Liver (tissue), 9 donors: Measurements from ENCODE around the gene SCN4A. TPM values are rescaled to one million over a fixed set of nuclear protein-coding genes. Genes with fewer than 3 reads are reported as not detected.

Experiments used
- DNase-seq: peaks from one replicate; pipeline ENCODE4 v3.0.0-alpha.2; 2017; ENCODE audit warnings: low spot score
- H3K27ac ChIP-seq, 2 donors: one replicate each; pipeline ENCODE4 v1.7.0; 2013; ENCODE audit warnings: inconsistent platforms in 2 of 2, low read length in 2 of 2, control low read depth in 1 of 2, low read depth in 1 of 2, mild to moderate bottlenecking in 1 of 2
- H3K27me3 ChIP-seq, 4 donors: one replicate each; pipeline versions ENCODE4 v1.6.1 to v1.7.0; 2013; ENCODE audit warnings: low read length in 3 of 4, inconsistent platforms in 1 of 4, mild to moderate bottlenecking in 1 of 4, moderate library complexity in 1 of 4; ENCODE audit not compliant: control insufficient read depth in 4 of 4, insufficient read depth in 4 of 4
- H3K36me3 ChIP-seq, 4 donors: one replicate each; pipeline versions ENCODE4 v1.6.1 to v1.7.0; 2013; ENCODE audit warnings: low read length in 3 of 4, mild to moderate bottlenecking in 3 of 4, low read depth in 1 of 4, moderate library complexity in 1 of 4; ENCODE audit not compliant: control insufficient read depth in 4 of 4, insufficient read depth in 3 of 4
- H3K4me1 ChIP-seq, 4 donors: one replicate each; pipeline versions ENCODE4 v1.6.1 to v1.7.0; 2013; ENCODE audit warnings: low read length in 3 of 4, mild to moderate bottlenecking in 3 of 4, moderate library complexity in 1 of 4; ENCODE audit not compliant: control insufficient read depth in 4 of 4, insufficient read depth in 4 of 4
- H3K4me3 ChIP-seq, 3 donors: one replicate each; pipeline versions ENCODE4 v1.6.1 to v1.7.0; 2013; ENCODE audit warnings: low read length in 3 of 3, control low read depth in 1 of 3, low read depth in 1 of 3, mild to moderate bottlenecking in 1 of 3
- H3K9ac ChIP-seq, 2 donors: one replicate each; pipeline ENCODE4 v1.7.0; 2013; ENCODE audit warnings: low read length in 2 of 2, mild to moderate bottlenecking in 2 of 2, moderate library complexity in 2 of 2, control low read depth in 1 of 2, low read depth in 1 of 2
- H3K9me3 ChIP-seq, 4 donors: one replicate each; pipeline versions ENCODE4 v1.6.1 to v1.7.0; 2013; ENCODE audit warnings: low read length in 3 of 4; ENCODE audit not compliant: control insufficient read depth in 4 of 4
- EGR1 ChIP-seq, 2 donors: IDR thresholded peaks; 2 replicates each; pipeline ENCODE4 v1.6.1; 2016 to 2018; ENCODE audit warnings: antibody characterized with exemption in 2 of 2, low read depth in 2 of 2
- FOXA1 ChIP-seq: IDR thresholded peaks from 2 replicates; pipeline ENCODE4 v1.6.1; 2016; ENCODE audit warnings: antibody characterized with exemption
- FOXA2 ChIP-seq: IDR thresholded peaks from 2 replicates; pipeline ENCODE4 v1.6.1; 2016; ENCODE audit warnings: antibody characterized with exemption
- GABPA ChIP-seq, 2 donors: IDR thresholded peaks in 1 of 2; conservative IDR thresholded peaks in 1 of 2; 2 replicates each; pipeline ENCODE4 v1.6.1; 2016; ENCODE audit warnings: antibody characterized with exemption in 2 of 2, mild to moderate bottlenecking in 1 of 2, moderate library complexity in 1 of 2
- HNF4A ChIP-seq, 2 donors: conservative IDR thresholded peaks; 2 replicates each; pipeline ENCODE4 v1.6.1; 2016; ENCODE audit warnings: antibody characterized with exemption in 2 of 2, mild to moderate bottlenecking in 2 of 2
- HNF4G ChIP-seq: IDR thresholded peaks from 2 replicates; pipeline ENCODE4 v1.6.1; 2016; ENCODE audit warnings: antibody characterized with exemption
- JUND ChIP-seq, 2 donors: IDR thresholded peaks; 2 replicates each; pipeline ENCODE4 v1.6.1; 2016; ENCODE audit warnings: antibody characterized with exemption in 2 of 2
- MAX ChIP-seq: IDR thresholded peaks from 2 replicates; pipeline ENCODE4 v1.6.1; 2016; ENCODE audit warnings: antibody characterized with exemption
- NR2F2 ChIP-seq: IDR thresholded peaks from 2 replicates; pipeline ENCODE4 v1.6.1; 2016; ENCODE audit warnings: antibody characterized with exemption
- RAD21 ChIP-seq, 2 donors: IDR thresholded peaks; 2 replicates each; pipeline ENCODE4 v1.6.1; 2016; ENCODE audit warnings: antibody characterized with exemption in 2 of 2, mild to moderate bottlenecking in 2 of 2
- RXRA ChIP-seq, 2 donors: IDR thresholded peaks; 2 replicates each; pipeline ENCODE4 v1.6.1; 2017 to 2018; ENCODE audit warnings: antibody characterized with exemption in 2 of 2, mild to moderate bottlenecking in 1 of 2
- SP1 ChIP-seq: IDR thresholded peaks from 2 replicates; pipeline ENCODE4 v1.6.1; 2018; ENCODE audit warnings: antibody characterized with exemption, mild to moderate bottlenecking
- TAF1 ChIP-seq: conservative IDR thresholded peaks from 2 replicates; pipeline ENCODE4 v1.6.1; 2016; ENCODE audit warnings: antibody characterized with exemption, mild to moderate bottlenecking
- YY1 ChIP-seq: IDR thresholded peaks from 2 replicates; pipeline ENCODE4 v1.6.1; 2016; ENCODE audit warnings: antibody characterized with exemption, mild to moderate bottlenecking
- ZBTB33 ChIP-seq: IDR thresholded peaks from 2 replicates; pipeline ENCODE4 v1.6.1; 2016; ENCODE audit warnings: antibody characterized with exemption
- WGBS: extraction: QIAGEN DNeasy Blood & Tissue Kit; methylation state at CpG from one replicate; pipeline ENCODE4 v1.1.7; 2013; 5-methylcytosine and 5-hydroxymethylcytosine counted together
- polyA plus RNA-seq, 2 donors: library from polyadenylated mRNA; stranded (reverse) in 1 of 2; unstranded in 1 of 2; fragments of 200-250 nt in 1 of 2; fragments of >200 nt in 1 of 2; fragmentation: Nextera tagmentation in 1 of 2; extraction: Ambion mirVana in 1 of 2; gene quantifications; one replicate each; pipeline versions ENCODE4 v1.2.1 to v1.2.3, GENCODE V29; 2013 to 2015
- total RNA-seq, 2 donors: library from RNA; depleted of rRNA; stranded (reverse); fragments of >200 nt; gene quantifications; one replicate each; pipeline ENCODE4 v1.2.3, GENCODE V29; 2014
- TF ChIP-seq, protein P1 (sequence below): IDR thresholded peaks from 2 replicates; pipeline ENCODE4 v1.6.1; 2016; ENCODE audit warnings: antibody characterized with exemption, mild to moderate bottlenecking
- TF ChIP-seq, protein P2 (sequence below): IDR thresholded peaks from 2 replicates; pipeline ENCODE4 v1.6.1; 2016; ENCODE audit warnings: antibody characterized with exemption
- TF ChIP-seq, protein P3 (sequence below): fragments of 150-350 bp; IDR thresholded peaks from 2 replicates; pipeline ENCODE4 v1.5.1; 2017; ENCODE audit warnings: improper control_type of control experiment, low read depth, low read length; ENCODE audit not compliant: missing input control
- donor health status: healthy.
- donor health status: healthy.
- donor health status: healthy.
- donor health status: healthy.
- donor health status: healthy.

Gene SCN4A
- total and polyA plus RNA-seq, 4 donors = 0.04 to 1.3 (median 0.43) TPM

DNA sequence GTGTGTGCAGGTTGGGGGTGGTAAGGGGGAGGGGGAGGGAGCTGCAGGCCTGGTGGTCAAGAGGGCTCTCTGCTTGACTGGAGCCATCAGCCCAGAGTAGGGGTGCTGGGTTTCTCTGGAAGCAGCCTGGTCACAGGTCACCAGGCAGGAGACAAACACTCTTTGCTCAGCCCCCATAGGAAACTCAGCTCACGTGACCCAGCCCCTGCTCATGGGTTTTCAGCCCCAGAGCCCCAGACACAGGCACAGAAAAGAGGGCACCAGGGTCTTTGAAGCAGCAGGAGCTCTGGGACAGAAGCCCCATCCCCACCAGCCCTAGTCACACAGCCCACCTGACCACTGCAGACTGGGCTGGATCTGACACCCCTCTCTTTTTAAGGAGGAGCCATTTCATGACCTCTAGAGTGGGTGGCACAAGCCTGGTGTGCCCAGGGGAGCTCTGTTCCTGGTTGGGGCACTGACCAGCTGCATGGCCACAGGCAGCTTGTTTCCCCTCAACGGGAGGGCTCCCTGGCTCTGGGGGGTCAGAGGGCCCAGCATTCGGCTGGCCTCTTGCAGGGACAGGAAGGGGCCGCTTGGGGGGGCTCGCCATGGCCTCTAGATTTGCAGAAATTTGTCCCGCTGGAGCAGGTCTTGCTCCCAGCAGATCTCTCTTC is 26.8 kb downstream of the SCN4A start:
- TF ChIP-seq RAD21 (IDR thresholded peaks at IDR 0.05) = no peak
- no peak for TF ChIP-seq MAX
- TF ChIP-seq TAF1 = no peak
- no peak for TF ChIP-seq RXRA (IDR thresholded peaks at IDR 0.05)
- TF ChIP-seq NR2F2 = no peak
- TF ChIP-seq HNF4G = no peak
- no peak for TF ChIP-seq JUND (IDR thresholded peaks at IDR 0.05)
- TF ChIP-seq, protein P1, sequence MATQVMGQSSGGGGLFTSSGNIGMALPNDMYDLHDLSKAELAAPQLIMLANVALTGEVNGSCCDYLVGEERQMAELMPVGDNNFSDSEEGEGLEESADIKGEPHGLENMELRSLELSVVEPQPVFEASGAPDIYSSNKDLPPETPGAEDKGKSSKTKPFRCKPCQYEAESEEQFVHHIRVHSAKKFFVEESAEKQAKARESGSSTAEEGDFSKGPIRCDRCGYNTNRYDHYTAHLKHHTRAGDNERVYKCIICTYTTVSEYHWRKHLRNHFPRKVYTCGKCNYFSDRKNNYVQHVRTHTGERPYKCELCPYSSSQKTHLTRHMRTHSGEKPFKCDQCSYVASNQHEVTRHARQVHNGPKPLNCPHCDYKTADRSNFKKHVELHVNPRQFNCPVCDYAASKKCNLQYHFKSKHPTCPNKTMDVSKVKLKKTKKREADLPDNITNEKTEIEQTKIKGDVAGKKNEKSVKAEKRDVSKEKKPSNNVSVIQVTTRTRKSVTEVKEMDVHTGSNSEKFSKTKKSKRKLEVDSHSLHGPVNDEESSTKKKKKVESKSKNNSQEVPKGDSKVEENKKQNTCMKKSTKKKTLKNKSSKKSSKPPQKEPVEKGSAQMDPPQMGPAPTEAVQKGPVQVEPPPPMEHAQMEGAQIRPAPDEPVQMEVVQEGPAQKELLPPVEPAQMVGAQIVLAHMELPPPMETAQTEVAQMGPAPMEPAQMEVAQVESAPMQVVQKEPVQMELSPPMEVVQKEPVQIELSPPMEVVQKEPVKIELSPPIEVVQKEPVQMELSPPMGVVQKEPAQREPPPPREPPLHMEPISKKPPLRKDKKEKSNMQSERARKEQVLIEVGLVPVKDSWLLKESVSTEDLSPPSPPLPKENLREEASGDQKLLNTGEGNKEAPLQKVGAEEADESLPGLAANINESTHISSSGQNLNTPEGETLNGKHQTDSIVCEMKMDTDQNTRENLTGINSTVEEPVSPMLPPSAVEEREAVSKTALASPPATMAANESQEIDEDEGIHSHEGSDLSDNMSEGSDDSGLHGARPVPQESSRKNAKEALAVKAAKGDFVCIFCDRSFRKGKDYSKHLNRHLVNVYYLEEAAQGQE = no peak
- H3K4me1 ChIP-seq = peaks cover 0 to 4% (median 0%) of the 10 kb centered on the region in 4 donors
- no peaks in the 10 kb centered on the region for H3K27me3 ChIP-seq
- no peaks in the 10 kb centered on the region for H3K9me3 ChIP-seq
- no peak overlapping the region for H3K27ac ChIP-seq
- H3K36me3 ChIP-seq = no peaks in the 10 kb centered on the region
- no peak for DNase-seq
- H3K4me3 ChIP-seq = no peak overlapping the region
- WGBS = 65% methylated on average over 6 of the region's 6 CpGs
- H3K9ac ChIP-seq = no peak overlapping the region

- H3K27ac ChIP-seq = no peak overlapping the region
- no peak for DNase-seq
These were observed 27.8 kb downstream of the SCN4A start for GRCh38 chr17:63944736-63945499.

More at GRCh38 chr17:63944736-63945499, 27.8 kb downstream of the SCN4A start:
- 88% methylated on average over 24 of the region's 24 CpGs for WGBS
- Histone ChIP-seq H3K27me3 (no peaks in the 10 kb centered on the region), H3K9ac (no peak overlapping the region), H3K4me1 (peaks cover 0 to 4% (median 0%) of the 10 kb centered on the region in 4 donors), H3K36me3 (no peaks in the 10 kb centered on the region), H3K9me3 (no peaks in the 10 kb centered on the region), H3K4me3 (no peak overlapping the region)
- TF ChIP-seq HNF4A (conservative IDR thresholded peaks at IDR 0.05) (no peak), HNF4G (no peak), TAF1 (no peak), ZBTB33 (no peak), YY1 (no peak), NR2F2 (no peak), JUND (IDR thresholded peaks at IDR 0.05) (no peak), SP1 (no peak), FOXA1 (no peak), MAX (no peak), RXRA (IDR thresholded peaks at IDR 0.05) (no peak), FOXA2 (no peak), RAD21 (IDR thresholded peaks at IDR 0.05) (no peak), EGR1 (IDR thresholded peaks at IDR 0.05; ENCODE audit: low read depth in 2 of 2) (no peak), GABPA (IDR thresholded peaks at IDR 0.05 in 1 of 2, conservative IDR thresholded peaks at IDR 0.05 in 1 of 2) (no peak)
- TF ChIP-seq, protein P2, sequence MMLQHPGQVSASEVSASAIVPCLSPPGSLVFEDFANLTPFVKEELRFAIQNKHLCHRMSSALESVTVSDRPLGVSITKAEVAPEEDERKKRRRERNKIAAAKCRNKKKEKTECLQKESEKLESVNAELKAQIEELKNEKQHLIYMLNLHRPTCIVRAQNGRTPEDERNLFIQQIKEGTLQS = no peak
- TF ChIP-seq, protein P1 = no peak
- TF ChIP-seq, protein P3, sequence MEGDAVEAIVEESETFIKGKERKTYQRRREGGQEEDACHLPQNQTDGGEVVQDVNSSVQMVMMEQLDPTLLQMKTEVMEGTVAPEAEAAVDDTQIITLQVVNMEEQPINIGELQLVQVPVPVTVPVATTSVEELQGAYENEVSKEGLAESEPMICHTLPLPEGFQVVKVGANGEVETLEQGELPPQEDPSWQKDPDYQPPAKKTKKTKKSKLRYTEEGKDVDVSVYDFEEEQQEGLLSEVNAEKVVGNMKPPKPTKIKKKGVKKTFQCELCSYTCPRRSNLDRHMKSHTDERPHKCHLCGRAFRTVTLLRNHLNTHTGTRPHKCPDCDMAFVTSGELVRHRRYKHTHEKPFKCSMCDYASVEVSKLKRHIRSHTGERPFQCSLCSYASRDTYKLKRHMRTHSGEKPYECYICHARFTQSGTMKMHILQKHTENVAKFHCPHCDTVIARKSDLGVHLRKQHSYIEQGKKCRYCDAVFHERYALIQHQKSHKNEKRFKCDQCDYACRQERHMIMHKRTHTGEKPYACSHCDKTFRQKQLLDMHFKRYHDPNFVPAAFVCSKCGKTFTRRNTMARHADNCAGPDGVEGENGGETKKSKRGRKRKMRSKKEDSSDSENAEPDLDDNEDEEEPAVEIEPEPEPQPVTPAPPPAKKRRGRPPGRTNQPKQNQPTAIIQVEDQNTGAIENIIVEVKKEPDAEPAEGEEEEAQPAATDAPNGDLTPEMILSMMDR = no peak
